HT1080 (cell line): ENCODE measurements around the gene TGM3. TPM values are rescaled to one million over a fixed set of nuclear protein-coding genes. Genes with fewer than 3 reads are reported as not detected.
A peak's percentile ranks its signal among the peaks of the same experiment; 100 is the strongest.

ENCODE experiments used
- DNase-seq: peaks from one replicate; pipeline ENCODE4 v3.0.0-alpha.2; 2015; ENCODE audit warnings: low read depth
- total RNA-seq: library from RNA; depleted of rRNA; stranded (reverse); fragments of >200 nt; shearing (Covaris generic); gene quantifications from 2 replicates; pipeline ENCODE4 v1.2.3, GENCODE V29; 2014

TGM3 gene
- total RNA-seq, 1 experiment from 2014 or later, result not detected

- DNase-seq, result peak; percentile 60
Observed at GRCh38 chr20:2283706-2284423, 11.9 kb upstream of the TGM3 start.

DNA sequence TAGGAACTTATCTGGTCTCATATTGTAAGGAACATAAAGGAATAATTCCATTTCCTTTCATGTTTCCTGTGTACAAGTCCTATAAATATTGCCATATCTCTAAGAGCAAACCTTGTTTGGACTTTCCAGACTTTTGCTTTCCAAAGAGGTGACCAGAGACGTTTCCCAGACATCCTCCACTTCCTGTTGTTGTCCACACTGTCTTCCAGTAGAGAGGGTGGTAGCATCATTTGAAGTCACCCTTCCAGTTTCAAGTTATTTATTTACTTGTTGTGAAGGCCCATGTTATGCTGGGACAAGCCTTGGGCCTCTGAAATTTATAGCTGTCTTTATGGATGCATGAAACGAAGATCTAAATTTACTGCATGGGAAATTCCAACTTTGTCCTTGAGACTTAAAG, 10.6 kb upstream of the TGM3 start:
- no peak for DNase-seq

GRCh38 chr20:2285613-2286012, 10.2 kb upstream of the TGM3 start:
- peak; percentile 46 for DNase-seq

DNA sequence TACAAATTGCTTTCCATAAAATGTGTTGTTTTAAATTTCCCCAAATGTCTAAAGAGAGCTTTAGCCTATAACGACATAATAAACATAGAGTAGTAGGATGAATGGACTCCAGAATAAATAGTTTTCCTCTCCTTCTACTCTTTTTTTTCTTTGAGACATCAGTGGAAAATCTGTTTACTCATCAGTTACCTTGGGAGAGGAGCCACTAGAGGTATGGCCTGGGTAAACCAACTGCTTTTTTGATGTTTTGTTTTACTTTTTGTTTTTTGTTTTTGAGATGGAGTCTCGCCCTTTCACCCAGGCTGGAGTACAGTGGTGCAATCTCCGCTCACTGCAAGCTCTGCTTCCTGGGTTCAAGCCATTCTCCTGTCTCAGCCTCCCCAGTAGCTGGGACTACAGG, 8.3 kb upstream of the TGM3 start:
- DNase-seq, result no peak

DNA sequence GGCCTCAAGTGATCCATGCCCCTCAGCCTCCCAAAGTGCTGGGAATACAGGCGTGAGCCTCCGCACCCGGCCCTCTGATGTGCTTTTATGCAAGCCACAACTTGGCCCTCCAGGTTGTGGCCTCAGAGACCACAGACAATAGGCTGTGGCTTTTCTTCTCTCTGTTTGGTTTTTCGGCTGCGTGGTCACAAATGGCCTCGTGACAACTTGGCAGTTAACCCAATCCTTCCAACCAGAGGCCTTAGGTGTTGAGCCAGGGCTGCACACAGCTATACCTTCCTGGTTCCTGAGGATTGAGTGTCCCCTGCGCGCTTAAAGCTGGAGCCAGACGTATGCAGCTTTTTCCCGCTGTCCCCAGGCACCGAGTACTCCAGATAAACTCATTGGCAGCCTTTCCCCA, 6.3 kb upstream of the TGM3 start:
- DNase-seq, result no peak

DNA sequence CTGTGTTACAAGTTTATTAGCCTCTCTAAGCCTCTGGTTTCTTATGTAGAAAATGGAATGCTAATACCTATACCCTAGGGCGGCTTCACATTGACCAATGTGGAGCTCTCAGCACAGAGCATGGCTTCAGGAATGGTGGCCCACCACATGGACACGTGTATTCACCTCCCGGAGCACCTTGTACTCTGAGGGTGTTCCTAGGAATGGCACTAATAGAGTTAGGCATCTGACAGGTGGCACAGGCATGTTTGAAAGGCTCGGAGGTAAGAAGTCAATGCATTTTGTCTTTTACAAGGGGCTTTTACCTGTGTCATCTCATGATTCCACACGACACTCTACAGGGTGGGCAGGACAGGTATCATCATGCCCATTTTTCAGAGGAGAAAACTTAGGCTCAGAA, 5.3 kb upstream of the TGM3 start:
- no peak for DNase-seq

GRCh38 chr20:2292416-2293110, 3.2 kb upstream of the TGM3 start:
- DNase-seq, result no peak

- no peak for DNase-seq
Observed at GRCh38 chr20:2293486-2293885, 2.3 kb upstream of the TGM3 start.

- DNase-seq, result no peak
Observed at GRCh38 chr20:2293971-2294370, 1.8 kb upstream of the TGM3 start.

- DNase-seq, result no peak
Observed at GRCh38 chr20:2295286-2295685, 515 bp upstream of the TGM3 start.

DNA sequence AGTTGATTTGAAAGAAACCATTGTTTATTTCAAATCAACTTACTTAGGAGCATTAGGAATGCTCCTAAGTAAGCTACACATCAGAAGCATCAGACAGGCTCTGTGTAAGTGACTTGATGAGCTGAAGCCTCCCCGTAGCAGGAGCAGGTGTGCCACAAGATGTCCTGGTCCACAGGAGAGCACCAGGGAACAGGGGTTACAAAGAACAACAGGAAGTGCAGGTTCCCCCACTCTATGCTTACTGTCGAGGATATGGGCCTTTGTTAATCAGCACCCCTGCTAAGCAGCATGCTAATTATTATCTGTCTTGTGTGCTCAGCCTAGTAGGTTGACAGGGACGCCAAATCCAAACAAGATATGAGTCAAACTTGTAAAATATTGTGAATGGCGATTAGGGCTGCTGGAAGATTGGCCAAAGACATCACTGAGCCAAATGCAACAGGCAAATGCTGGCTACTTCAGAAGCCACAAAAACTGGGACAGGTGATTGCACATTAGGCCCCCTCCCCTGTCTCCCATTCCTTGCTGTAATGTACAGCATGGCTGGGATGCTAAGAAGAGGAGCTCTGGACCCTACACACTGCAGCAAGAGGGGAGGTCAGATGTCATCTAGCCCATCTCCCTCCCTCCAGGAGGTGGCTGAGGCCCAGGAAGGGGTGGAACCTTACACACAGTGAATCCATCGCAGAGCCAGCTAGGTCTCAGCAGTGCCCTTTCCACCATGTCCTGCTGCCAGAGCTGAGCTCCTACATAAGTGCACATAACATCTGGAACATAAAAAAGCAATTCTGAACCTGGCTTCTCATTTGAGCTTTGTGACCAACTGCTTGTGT, 939 bp downstream of the TGM3 start:
- no peak for DNase-seq

DNA sequence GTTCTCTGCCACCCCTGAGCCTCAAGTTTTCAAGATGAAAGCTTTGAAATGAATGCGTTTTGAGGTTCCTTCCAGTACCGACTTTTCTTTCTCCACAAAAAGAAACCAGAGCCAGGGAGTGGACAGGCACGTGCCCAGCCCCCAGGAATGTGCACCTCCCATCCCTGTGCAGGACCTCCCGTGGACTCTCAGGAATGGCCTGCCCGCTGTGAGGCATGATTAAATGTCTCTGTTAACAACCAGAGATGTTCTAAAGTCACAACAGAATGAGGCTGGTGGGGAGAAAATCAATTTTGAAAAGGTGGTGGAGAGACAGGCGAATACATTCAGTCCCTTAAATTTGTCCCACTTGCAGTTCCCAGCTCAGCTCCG, 1.5 kb downstream of the TGM3 start:
- no peak for DNase-seq

GRCh38 chr20:2298116-2298515, 2.3 kb downstream of the TGM3 start:
- DNase-seq, result no peak

DNA sequence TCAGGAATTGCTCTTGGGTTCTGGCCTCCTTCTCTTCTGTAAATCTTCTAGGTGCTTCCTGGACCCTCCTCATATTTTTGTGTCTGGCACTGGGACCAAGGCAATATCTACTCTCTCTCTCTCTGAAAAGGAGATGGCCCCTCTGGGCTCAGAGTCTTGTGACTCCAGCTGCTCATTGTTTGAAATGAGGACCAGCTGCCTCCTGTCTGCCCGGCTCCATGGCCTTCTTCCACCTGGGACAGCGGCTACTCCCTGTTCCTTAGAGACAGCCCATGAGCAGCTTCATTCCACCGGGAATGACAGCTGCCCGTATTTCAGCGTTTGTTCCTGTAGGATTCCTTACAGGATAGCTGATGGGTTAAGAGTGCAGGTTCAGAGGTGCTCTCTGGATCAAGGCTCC, 2.9 kb downstream of the TGM3 start:
- no peak for DNase-seq

DNA sequence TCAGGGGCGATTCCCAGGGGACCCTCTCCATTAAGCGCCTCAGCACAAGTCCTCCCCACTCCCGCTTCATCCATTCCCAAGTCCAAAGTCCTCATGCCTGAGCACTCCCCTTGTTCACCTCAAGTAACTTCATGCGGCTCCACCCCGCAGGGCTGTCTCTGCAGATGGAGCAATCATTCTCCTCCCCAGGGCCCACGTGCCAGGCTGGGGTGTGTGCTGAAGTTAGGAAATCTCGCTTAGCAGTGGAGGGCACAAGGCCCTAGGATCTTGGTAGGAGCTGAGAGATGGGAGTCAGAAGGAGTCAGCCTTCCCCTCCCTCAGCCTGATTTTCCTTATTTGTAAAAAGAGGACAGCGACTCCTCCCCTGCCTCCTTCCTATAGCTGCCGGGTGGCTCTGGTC, 3.5 kb downstream of the TGM3 start:
- DNase-seq, result no peak

DNA sequence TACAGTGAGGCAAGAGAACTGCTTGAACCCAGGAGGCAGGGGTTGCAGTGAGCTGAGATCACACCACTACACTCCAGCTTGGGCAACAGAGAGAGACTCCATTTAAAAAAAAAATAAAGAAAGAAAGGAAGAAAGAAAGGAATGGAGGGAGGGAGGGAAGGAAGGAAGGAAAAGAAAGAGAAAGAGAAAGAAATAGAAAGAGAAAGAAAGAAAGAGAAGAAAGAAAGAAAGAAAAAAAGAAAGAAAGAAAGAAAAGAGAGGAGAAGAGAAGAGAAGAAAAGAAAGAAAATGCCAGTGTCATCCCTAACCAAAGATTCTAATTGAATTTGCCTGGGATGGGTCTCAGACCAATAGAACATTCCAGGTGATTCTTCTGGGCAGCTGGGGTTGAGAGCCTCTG, 4.2 kb downstream of the TGM3 start:
- DNase-seq, result no peak

GRCh38 chr20:2300420-2300819, 4.6 kb downstream of the TGM3 start:
- no peak for DNase-seq

GRCh38 chr20:2301164-2301622, 5.4 kb downstream of the TGM3 start:
- peak; percentile 83 for DNase-seq

DNA sequence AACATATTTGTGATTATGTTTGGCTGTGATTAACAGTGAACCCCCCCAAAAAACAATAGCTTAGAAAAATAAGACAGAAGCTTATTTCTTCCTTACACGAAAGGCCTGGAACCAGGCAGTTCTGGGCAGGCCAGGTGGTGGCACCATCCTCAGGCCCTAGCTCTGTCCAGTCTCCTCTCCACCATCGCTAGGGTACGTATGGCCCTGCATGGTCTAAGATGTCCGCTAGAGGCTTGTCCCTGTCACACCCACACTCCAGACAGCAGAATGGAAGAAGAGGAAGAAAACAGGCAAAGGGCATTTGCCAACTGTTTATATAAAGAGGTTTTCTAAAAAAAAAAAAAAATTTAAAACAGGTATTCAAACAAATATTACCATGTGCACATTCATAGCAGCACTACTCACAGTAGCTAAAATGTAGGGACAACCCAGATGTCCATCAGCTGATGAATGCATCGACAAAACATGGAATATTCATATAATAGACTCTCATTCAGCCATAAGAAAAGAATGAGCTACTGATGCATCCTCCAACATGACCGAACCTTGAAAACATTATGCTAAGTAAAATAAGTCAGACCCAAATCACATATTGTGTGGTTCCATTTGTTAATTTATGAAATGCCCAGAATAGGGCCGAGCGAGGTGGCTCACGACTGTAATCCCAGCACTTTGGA, 6.7 kb downstream of the TGM3 start:
- no peak for DNase-seq

DNA sequence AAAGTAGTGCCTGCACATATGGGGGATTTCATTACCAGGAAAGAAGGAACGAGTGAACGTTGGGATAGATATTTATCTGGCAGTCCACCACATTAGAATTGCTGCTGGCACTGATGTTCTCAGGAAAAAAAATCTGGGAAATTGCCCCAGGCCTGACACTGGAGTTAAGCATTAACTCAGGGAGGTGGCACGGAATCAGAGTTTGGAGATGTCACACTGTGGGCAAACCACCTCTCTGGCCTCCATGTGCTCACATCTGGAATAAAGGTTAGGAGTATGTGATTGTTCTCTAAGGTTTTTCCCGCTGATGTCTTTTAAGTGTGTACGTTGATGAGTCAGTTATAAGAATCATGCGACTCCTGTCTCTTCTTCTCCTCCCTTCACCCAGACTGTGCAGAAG, 7.9 kb downstream of the TGM3 start:
- no peak for DNase-seq

DNA sequence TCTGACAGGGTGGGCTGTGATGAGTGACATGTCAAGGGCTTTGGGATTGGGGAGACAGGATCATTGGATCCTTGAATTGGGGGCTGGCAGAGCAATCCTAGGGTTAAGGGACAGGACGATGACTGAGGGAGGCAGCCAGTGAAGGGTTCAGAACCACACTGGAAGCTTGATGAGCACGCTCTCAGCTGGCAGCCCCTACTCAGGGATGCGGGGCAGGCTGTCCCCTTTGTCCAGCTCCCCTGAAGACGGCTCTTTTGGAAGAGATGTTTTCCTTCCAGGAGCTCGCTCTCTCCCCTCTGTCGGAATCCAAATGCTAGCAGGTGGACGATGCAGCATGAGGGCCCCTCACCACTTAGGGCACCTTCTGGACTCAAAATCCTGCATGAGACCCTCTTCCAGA, 8.4 kb downstream of the TGM3 start:
- DNase-seq, result no peak

- DNase-seq, result no peak
Observed at GRCh38 chr20:2305029-2305428, 9.2 kb downstream of the TGM3 start.
